ENCODE data around the gene ACLY. TPM values are rescaled to one million over a fixed set of nuclear protein-coding genes. Genes with fewer than 3 reads are reported as not detected.

The ACLY gene
- total and polyA plus RNA-seq, 2 of the 13 experiments (the other 11 are each of a cell fraction or from before 2014, with no cell fraction given) = 111 to 218 TPM

- TF ChIP-seq IKZF5 (CRISPR knock-in tag; IDR thresholded peaks at IDR 0.05) (0 out of 2 replicates have a peak, but pooled peaks have one; percentile 25), ZMAT3 (CRISPR knock-in tag; conservative IDR thresholded peaks at IDR 0.05) (peak; percentile 91), TRIM24 (CRISPR knock-in tag; IDR thresholded peaks at IDR 0.05) (0 out of 2 replicates have a peak, but pooled peaks have one; percentile 33), CBFB (CRISPR knock-in tag; IDR thresholded peaks at IDR 0.05) (peak; percentile 16; the same call in 1 of the 2 replicates), TOPORS (CRISPR knock-in tag; IDR thresholded peaks at IDR 0.05) (0 out of 2 replicates have a peak, but pooled peaks have one; percentile 47), ZNF687 (CRISPR knock-in tag; IDR thresholded peaks at IDR 0.05) (peak; percentile 66), GATAD1 (CRISPR knock-in tag; IDR thresholded peaks at IDR 0.05) (peak; percentile 42; the same call in 1 of the 2 replicates), ZNF737 (CRISPR knock-in tag; IDR thresholded peaks at IDR 0.05; ENCODE audit: borderline replicate concordance) (peak; percentile 81; the same call in 1 of the 2 replicates), GABPA (IDR thresholded peaks at IDR 0.05; ENCODE audit: low read depth, low read length) (peak; percentile 37; the same call in 1 of the 2 replicates), GABPA (CRISPR knock-in tag; IDR thresholded peaks at IDR 0.05; ENCODE audit: low read depth) (peak; percentile 67), GTF2F1 (IDR thresholded peaks at IDR 0.05; ENCODE audit: low read length) (no peak), HOXA3 (CRISPR knock-in tag; IDR thresholded peaks at IDR 0.05) (peak; percentile 47; the same call in 1 of the 2 replicates), NKX3-1 (CRISPR knock-in tag; IDR thresholded peaks at IDR 0.05) (peak; percentile 43; the same call in 1 of the 2 replicates), ETV6 (CRISPR knock-in tag; conservative IDR thresholded peaks at IDR 0.05) (peak; percentile 16; the same call in 1 of the 2 replicates), PRDM15 (CRISPR knock-in tag; IDR thresholded peaks at IDR 0.05) (peak; percentile 94), TAF1 (CRISPR knock-in tag; IDR thresholded peaks at IDR 0.05) (peak; percentile 88), U2AF1 (optimal IDR thresholded peaks at IDR 0.05; ENCODE audit: low read depth, low read length) (no peak), TSC22D2 (CRISPR knock-in tag; IDR thresholded peaks at IDR 0.05; ENCODE audit: borderline replicate concordance) (0 out of 2 replicates have a peak, but pooled peaks have one; percentile 61), CSRNP2 (CRISPR knock-in tag; conservative IDR thresholded peaks at IDR 0.05; ENCODE audit: low read depth) (no peak)
Measured at GRCh38 chr17:41918314-41919164, at the start of gene ACLY (continued).

Data from HepG2 (cell line).